ENCODE results near the gene LOXL1. TPM values are rescaled to one million over a fixed set of nuclear protein-coding genes. Genes with fewer than 3 reads are reported as not detected.

LOXL1 gene
- total RNA-seq, 1 experiment from 2014 or later, result 117 TPM

DNA sequence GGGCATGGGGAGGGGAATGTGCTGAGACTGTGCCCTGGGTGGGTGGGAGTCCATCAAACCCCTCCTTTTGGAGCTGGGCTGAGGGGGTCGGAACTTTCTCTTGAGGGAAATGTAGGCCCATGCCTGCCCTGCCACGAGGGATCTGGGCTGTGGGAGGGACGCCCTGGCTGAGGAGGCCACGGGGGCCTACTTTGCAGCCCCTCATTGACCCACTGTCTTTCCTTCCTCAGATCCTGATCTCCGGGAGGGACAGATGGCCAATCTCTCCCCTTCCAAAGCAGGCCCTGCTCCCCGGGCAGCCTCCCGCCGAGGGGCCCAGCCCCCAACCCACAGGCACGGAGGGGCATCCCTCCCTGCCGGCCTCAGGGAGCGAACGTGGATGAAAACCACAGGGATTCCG is 25.3 kb downstream of the LOXL1 start:
- ChIA-PET POLR2A (ENCODE audit: low non-redundant PET) (interaction anchor here (0.5 kb wide), 1 partner anchor 63 kb away, joined by 16 read pairs; no protein-coding TSS in a partner anchor), CTCF (interaction anchor here (0.5 to 1.6 kb wide), 8 partner anchors 14 to 779 kb away, joined by 3 to 22 read pairs (median 6); no protein-coding TSS in a partner anchor)
- Histone ChIP-seq H3K27ac (ENCODE audit: low read depth, low read length, poor library complexity, severe bottlenecking) (peak overlapping the region; percentile 75), H3K4me3 (ENCODE audit: low read depth, low read length, poor library complexity, severe bottlenecking) (no peak overlapping the region), H3K4me1 (ENCODE audit: insufficient read depth, low read length, poor library complexity, severe bottlenecking) (peaks cover 23% of the 10 kb centered on the region), H3K9me3 (ENCODE audit: low read depth, low read length, poor library complexity, severe bottlenecking) (no peaks in the 10 kb centered on the region), H3K27me3 (replicated peaks; ENCODE audit: insufficient read depth, low read depth, low read length, poor library complexity) (no peaks in the 10 kb centered on the region), H3K36me3 (ENCODE audit: insufficient read depth, low read length, poor library complexity, severe bottlenecking) (peaks cover 19% of the 10 kb centered on the region)
- TF ChIP-seq, protein P1, sequence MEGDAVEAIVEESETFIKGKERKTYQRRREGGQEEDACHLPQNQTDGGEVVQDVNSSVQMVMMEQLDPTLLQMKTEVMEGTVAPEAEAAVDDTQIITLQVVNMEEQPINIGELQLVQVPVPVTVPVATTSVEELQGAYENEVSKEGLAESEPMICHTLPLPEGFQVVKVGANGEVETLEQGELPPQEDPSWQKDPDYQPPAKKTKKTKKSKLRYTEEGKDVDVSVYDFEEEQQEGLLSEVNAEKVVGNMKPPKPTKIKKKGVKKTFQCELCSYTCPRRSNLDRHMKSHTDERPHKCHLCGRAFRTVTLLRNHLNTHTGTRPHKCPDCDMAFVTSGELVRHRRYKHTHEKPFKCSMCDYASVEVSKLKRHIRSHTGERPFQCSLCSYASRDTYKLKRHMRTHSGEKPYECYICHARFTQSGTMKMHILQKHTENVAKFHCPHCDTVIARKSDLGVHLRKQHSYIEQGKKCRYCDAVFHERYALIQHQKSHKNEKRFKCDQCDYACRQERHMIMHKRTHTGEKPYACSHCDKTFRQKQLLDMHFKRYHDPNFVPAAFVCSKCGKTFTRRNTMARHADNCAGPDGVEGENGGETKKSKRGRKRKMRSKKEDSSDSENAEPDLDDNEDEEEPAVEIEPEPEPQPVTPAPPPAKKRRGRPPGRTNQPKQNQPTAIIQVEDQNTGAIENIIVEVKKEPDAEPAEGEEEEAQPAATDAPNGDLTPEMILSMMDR (conservative IDR thresholded peaks at IDR 0.05; ENCODE audit: low read depth, low read length), result no peak
- TF ChIP-seq EZH2 (IDR thresholded peaks at IDR 0.05; ENCODE audit: borderline replicate concordance, low read depth, low read length, poor library complexity, severe bottlenecking), result no peak
- intact Hi-C loops (cut with micrococcal nuclease; ENCODE audit: unreplicated experiment), result no loop called here
- BruUV-seq (replicated peaks), result no TSS peak
- no peak for DNase-seq (ENCODE audit: low spot score)

DNA sequence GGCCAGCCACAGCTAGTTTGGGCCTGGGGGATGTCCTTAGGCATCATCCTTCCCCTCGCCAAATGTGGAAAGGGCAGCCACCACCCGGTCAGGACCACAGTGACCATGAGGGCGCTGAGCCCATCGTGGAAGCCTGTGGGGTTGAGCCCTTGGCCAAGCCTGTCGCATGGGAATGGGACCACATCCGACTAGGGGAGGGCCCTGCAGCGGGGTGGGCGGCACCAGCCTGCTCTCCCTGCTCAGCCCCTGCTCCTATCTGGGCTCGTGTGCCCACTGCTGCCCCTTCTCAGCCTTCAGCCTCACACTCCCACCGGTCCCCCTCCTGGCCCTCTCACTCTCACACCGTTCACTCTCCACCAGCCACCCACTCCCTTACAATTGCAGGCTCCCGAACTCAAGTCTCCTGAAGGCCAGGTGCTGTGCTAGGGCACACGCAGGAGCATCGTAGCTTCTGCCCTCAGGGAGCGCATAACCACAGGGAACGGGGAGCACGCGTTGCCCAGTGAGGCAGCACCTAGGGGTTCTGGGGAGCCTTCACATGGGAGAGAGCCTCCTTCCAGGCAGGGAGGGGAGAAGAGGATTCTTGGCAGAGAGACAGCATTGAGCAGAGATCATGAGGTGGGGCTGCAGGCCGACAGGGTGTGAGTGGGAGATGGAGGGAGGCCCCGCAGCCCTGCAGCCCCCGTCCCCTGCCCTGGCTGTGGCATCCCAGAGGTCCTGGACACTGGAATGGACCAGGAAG is 26.1 kb downstream of the LOXL1 start:
- Histone ChIP-seq H3K9me3 (ENCODE audit: low read depth, low read length, poor library complexity, severe bottlenecking) (no peaks in the 10 kb centered on the region), H3K4me1 (ENCODE audit: insufficient read depth, low read length, poor library complexity, severe bottlenecking) (peaks cover 23% of the 10 kb centered on the region), H3K36me3 (ENCODE audit: insufficient read depth, low read length, poor library complexity, severe bottlenecking) (peaks cover 18% of the 10 kb centered on the region), H3K27ac (ENCODE audit: low read depth, low read length, poor library complexity, severe bottlenecking) (peak overlapping the region; percentile 75), H3K4me3 (ENCODE audit: low read depth, low read length, poor library complexity, severe bottlenecking) (no peak overlapping the region), H3K27me3 (replicated peaks; ENCODE audit: insufficient read depth, low read depth, low read length, poor library complexity) (no peaks in the 10 kb centered on the region)
- ChIA-PET POLR2A (ENCODE audit: low non-redundant PET) (no interaction called here), CTCF (interaction anchor here (1.6 kb wide), 1 partner anchor 84 kb away, joined by 5 read pairs; no protein-coding TSS in a partner anchor)
- TF ChIP-seq, protein P1 (conservative IDR thresholded peaks at IDR 0.05; ENCODE audit: low read depth, low read length), result no peak
- TF ChIP-seq EZH2 (IDR thresholded peaks at IDR 0.05; ENCODE audit: borderline replicate concordance, low read depth, low read length, poor library complexity, severe bottlenecking), result no peak
- no TSS peak for BruUV-seq (replicated peaks)
- DNase-seq (ENCODE audit: low spot score), result no peak
- intact Hi-C loops (cut with micrococcal nuclease; ENCODE audit: unreplicated experiment), result no loop called here

DNA sequence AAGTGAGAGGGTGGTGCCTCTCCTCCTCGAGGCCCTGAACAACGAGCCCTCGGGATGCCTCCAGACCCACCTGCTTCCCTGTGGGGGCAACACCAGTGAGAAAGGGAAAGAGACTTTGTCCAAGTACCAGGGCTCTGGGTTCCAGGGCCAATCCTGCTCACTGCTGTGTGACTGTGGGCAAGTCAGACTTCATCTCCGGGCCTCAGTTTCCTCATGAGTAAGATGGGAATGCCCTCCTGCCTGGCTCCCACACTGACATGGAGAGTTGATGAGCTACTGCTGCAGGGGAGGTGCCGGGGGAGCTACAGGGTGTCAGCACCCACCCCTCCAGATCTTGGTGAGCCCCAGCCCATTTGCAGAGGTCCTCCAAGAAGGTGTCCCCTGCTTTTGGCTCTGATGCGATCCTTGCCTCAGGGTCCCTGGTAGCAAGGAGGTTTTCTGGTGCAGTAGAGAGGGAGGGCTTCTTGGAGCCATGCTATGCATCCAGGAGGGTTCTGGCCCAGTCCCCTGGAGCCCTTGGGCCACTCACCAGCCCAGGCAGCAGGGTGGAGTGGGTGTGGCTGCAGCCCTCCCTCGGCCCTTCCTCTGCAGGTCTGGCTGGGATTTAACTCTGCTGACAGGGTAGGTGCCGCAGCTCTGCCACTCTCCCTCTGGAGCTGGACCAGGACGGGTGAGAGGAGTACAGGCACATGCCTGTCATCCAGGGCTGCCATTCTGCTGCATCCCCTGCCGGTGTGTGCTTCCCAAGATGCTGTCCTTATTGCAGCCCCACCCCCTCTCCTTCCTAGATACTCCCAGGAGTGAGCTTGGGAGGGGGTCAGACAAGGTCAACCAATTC is 26.9 kb downstream of the LOXL1 start:
- TF ChIP-seq, protein P1 (conservative IDR thresholded peaks at IDR 0.05; ENCODE audit: low read depth, low read length), result no peak
- no peak for TF ChIP-seq EZH2 (IDR thresholded peaks at IDR 0.05; ENCODE audit: borderline replicate concordance, low read depth, low read length, poor library complexity, severe bottlenecking)
- peaks cover 18% of the 10 kb centered on the region for H3K36me3 ChIP-seq (ENCODE audit: insufficient read depth, low read length, poor library complexity, severe bottlenecking)
- DNase-seq (ENCODE audit: low spot score), result no peak
- H3K4me1 ChIP-seq (ENCODE audit: insufficient read depth, low read length, poor library complexity, severe bottlenecking), result peaks cover 23% of the 10 kb centered on the region
- no peaks in the 10 kb centered on the region for H3K9me3 ChIP-seq (ENCODE audit: low read depth, low read length, poor library complexity, severe bottlenecking)
- intact Hi-C loops (cut with micrococcal nuclease; ENCODE audit: unreplicated experiment), result no loop called here
- H3K4me3 ChIP-seq (ENCODE audit: low read depth, low read length, poor library complexity, severe bottlenecking), result no peak overlapping the region
- H3K27ac ChIP-seq (ENCODE audit: low read depth, low read length, poor library complexity, severe bottlenecking), result no peak overlapping the region
- H3K27me3 ChIP-seq (replicated peaks; ENCODE audit: insufficient read depth, low read depth, low read length, poor library complexity), result no peaks in the 10 kb centered on the region
- BruUV-seq (replicated peaks), result no TSS peak
- POLR2A ChIA-PET (ENCODE audit: low non-redundant PET), result no interaction called here
- CTCF ChIA-PET, result no interaction called here

Data from A673 (cell line).